NCI-H2227 treated with DMSO at 0.1 percent for 48 hours (cell line): Measurements from ENCODE around the gene SNX32.

Source experiments
- DNase-seq: peaks from one replicate; lab custom pipeline; 2025; lab: John Stamatoyannopoulos, UW

The SNX32 gene

DNA sequence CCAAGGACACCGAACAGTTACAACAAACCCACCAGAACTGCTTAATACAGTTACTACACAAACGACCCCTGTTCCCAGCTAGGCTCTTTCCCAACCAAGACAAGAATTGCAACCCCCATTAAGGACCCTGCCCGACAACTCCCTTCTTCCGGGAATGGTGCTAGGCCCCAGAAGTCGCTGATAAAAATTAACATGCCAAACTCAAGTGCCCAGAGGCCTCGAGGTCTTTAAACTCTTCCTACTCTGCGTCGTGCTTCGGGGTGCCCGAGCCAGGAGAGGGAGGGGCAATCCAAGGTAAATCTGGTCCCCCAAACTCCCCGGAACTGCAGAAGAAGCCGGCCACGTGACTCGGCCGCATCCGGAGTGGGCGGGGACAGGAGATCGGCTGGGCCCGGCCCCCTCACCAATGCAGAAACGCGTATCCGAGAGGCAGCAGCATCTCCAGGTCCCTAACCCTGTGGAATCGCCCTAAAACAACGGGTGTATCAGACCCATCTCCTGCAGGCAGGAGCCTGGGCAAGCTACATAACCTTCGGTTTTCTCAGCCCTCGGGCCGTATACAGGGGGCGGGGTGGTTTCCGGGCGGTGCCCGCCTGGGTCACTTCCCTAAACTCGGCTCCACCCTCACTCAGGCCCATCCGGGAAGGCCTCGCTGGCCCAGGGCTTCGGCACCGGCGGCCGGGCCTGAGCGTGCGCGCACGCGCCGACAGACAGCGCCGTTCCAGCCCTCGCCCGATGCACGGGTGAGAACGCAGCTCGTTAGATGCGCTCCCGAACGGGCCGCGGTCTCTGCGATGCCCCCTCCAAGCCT is 23.1 kb downstream of the SNX32 start:
- DNase-seq, result peak; percentile 67

DNA sequence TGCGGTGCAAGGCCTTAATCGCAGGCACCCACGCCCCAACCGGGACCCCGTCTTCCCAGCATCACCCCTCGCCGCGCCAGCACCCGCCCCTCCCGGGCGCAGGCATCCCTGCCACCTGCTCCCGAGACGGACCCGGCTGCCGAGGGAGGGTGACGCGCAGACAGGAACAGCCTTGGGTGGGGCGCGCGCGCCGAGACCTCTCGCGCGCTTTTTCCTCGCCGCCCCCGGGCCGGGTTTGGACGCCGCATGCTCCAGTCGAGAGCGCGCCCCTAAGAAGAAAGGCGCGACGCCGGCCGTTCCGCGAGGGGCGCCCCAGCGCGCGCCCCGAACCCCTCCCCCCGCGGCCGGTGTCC is 23.7 kb downstream of the SNX32 start:
- DNase-seq, result no peak

DNA sequence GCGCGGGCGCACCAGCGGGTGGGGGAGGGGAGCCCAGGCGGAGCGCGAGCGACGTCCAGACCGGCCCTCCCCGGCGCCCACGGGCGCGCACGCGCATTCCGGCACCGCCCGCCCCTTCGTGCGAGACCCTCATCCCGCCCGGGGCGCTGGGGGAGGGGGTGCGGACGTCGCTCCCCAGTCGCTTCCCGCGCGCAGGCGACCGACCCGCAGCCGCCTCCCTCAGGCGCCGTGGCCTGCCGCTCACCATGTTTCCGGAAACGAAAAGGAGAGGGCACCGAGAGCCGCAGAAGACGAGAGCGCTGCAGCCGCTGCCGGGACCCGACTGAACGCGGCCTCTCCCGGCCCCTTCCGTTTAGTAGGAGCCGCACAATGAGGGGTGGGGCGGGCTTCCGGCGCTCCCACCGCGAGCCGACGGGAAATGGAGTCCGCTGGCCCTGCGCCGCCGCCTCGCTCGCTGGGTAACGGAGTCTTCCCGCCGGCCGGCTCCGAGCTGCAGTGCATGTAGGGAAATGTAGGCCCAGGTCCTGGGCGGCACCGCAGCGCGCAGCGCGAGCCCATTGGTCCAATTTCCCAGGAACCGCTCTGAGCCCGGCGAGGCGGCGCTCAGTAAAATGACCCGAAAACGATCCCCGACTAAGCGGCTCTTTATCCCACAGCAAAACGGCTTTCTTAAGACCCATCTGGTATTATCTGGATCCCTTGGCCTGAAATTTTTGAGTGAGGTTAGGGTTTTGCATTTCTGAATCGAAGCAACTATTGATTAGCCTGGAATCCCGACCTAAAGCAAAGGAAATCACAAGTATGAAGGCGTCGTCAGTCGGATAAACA is 24.3 kb downstream of the SNX32 start, which contains the start of gene CFL1:
Gene CFL1, minus strand, starts transcription at position 328 of the 828 bp plus-strand sequence. Its CDS starts 81 bp downstream, at position 247.
- DNase-seq, result peak; percentile 97

DNA sequence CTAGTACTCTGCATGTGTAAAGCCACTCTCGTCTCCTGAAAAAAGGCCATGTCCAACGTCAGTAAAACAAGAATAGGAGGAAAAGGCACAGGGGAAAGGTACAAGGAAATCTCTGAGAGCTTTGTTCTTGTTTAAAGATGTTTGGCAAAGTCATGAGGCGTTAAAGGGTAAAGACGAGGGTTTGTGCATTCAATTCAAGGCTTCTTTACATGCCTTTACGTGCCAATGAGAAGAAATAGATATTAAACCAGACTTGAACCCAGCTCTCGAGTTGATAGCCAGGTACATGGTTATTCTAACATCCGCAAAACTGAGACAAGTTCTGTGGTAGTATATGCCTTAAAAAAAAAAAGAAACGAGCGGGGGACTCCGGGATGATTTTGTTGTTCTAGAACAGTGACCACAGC is 24.9 kb downstream of the SNX32 start:
- no peak for DNase-seq

DNA sequence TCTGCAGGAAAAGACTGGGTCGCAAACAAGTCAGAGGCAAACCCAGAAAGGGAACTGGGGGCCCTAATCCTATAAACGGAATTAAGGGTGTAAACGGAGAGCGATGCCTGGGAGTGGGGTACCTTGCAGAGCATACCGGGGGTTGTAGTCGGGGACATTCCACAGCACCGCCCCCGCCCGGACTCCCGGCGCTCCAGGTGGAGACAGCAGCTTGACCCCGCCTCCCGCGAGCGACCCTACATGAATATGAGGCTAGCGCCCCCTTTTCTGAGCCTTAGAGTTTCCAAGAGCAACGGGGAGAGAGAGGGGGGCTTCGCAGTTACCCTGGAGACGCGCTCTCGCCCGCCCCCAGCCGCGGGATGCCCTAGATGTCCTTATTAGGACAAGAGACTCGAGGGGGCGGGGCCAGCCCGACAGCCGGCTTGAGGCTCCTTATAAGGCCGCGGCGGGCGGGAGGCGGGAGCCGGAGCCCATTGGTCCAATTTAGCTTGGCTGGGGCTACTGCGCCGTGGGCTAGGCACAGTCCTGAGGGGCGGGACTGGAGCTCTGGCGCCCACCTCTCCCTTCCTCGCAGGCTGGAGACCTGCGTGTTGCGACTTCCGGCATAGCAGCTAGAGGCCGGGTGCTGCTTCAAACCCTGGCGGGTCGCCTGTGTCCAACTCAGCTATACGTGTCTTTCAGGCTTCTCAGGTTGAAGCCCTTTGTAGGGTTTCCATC is 25.5 kb downstream of the SNX32 start:
- peak; percentile 99 for DNase-seq

DNA sequence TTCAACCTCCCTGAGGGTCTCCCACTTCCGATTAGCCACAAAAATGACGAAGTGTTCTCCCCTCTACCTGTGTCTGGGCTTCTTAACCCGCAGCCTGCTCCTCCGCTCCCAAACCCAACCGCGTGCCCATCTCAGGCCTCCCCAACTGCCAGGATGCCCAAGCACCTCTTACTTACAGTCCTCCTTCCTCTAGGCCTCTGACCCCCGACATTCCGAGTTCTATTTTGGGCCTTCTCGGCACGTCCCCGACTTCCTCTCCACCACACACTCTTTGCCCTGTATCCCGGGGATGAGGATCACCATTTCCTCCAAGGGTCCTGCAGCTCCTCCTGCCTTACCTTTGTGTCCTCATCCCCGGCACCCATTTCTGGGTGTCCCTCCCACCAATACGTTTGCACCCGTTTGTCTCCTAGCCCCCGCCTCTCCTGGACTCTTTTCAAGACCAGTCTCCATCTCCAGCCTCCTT is 26.1 kb downstream of the SNX32 start:
- no peak for DNase-seq

DNA sequence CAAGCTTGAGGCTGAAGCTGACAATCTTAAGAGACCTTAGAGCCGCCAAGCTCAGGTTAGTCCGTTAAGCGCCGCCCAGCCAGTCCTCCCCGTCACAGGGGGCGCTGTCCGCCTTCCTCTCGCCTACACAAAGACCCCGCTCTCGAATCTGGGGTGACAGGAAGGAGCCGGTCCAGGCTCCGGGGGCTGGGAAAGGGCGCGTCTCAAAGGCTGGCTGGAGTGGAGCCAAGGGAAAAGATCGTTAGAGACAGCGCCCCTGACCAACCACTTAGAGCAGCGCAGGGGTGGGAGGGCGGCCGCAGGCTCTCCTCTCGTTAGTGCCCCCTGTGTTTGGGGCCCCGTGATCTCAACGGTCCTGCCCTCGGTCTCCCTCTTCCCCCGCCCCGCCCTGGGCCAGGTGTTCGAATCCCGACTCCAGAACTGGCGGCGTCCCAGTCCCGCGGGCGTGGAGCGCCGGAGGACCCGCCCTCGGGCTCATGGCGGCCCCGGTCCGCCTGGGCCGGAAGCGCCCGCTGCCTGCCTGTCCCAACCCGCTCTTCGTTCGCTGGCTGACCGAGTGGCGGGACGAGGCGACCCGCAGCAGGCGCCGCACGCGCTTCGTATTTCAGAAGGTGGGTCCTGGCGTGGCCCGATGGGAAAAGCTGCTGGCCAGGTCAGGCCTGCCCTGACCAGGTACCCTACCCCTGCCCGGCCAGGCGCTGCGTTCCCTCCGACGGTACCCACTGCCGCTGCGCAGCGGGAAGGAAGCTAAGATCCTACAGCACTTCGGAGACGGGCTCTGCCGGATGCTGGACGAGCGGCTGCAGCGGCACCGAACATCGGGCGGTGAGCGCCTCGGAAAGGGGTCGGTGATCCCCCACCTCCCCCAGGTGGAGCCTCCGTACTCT is 26.8 kb downstream of the SNX32 start, which contains the start of gene MUS81:
Gene MUS81, plus strand, starts transcription at position 156 of the 887 bp plus-strand sequence. Its CDS starts 321 bp downstream, at position 477.
- peak; percentile 97 for DNase-seq

DNA sequence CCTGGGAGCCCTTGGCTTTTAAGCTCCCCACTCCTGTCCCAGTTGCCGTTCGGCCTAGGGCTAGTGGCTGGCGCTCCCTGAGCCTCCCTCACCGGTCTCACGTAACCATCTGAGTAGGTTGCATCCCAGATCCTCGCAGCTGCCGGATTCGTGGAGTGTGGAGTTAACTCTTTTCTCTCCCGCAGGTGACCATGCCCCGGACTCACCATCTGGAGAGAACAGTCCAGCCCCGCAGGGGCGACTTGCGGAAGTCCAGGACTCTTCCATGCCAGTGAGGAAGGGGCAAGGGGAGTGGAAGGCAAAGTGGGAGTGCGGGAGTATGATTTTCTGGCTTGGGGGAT is 27.4 kb downstream of the SNX32 start:
- no peak for DNase-seq

DNA sequence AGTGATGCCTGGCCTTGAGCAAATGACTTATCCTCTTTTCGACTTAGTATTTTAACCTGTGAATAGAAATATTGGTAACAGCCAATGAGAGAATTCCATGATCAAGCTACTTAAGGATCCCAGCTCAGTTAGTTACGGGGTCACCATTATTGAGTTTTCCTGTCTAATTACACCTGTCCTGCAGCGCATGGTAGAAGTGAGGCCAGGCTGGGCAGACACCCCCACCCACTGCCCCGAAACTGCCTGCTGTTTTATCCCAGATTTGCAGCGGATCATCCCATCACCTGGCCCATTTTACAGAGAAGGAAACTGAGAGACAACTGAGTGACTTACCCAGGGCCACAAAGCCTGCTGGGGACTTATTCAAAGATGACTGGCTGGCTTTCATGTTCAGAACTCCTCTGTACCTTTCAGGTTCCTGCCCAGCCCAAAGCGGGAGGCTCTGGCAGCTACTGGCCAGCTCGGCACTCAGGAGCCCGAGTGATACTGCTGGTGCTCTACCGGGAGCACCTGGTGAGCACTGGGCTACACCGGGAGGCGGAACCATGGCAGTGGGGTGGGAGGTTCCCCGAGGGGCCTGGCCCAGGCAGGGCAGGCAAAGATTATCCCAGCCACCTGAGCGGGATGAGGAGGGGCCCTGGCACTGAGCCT is 27.9 kb downstream of the SNX32 start:
- DNase-seq, result no peak

DNA sequence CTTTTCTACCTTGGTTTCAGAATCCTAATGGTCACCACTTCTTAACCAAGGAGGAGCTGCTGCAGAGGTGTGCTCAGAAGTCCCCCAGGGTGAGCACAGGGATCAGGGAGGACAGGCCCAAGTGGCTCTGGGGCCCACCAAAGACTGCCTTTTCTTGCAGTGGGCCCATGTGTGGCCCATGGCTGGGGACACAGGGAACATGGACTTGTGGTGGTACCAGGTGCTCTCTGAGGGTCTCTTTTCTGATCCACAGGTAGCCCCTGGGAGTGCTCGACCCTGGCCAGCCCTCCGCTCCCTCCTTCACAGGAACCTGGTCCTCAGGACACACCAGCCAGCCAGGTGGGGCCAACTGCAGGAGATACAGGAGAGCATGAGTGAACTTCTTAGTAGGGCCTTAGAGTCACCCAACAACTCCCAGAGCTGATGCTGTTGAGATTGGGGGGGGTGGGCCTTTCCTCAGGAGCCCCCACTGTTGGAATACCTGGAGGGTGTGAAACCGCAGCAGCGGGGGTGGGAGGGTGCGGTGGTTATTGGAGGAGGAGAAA is 28.5 kb downstream of the SNX32 start:
- DNase-seq, result no peak

DNA sequence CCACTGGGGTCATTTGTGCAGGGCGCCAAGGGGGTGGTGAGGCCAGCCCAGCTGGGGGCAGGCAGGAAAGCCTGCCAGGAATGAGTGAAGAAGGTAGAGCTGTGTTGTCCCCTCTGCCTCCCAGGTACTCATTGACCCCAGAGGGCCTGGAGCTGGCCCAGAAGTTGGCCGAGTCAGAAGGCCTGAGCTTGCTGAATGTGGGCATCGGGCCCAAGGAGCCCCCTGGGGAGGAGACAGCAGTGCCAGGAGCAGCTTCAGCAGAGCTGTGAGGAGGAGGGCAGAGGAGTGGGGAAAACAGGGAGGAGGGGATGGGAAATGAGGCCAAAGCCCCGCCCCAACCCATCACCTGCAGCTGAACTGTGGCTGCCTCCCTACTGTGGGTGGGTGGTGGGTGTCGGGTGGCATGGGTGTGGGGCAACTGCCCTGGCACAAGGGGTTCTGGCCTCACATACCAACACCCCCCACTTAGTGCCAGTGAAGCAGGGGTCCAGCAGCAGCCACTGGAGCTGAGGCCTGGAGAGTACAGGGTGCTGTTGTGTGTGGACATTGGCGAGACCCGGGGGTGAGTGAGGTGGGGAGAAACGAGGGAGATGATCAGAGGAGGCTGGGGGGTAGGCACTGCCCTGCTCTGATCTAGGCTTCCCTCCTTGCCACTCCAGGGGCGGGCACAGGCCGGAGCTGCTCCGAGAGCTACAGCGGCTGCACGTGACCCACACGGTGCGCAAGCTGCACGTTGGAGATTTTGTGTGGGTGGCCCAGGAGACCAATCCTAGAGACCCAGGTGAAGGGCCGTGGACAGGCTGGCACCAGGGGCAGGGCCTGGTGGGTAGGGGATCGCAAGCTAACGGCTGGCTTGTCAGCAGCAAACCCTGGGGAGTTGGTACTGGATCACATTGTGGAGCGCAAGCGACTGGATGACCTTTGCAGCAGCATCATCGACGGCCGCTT is 29.5 kb downstream of the SNX32 start:
- DNase-seq, result no peak

DNA sequence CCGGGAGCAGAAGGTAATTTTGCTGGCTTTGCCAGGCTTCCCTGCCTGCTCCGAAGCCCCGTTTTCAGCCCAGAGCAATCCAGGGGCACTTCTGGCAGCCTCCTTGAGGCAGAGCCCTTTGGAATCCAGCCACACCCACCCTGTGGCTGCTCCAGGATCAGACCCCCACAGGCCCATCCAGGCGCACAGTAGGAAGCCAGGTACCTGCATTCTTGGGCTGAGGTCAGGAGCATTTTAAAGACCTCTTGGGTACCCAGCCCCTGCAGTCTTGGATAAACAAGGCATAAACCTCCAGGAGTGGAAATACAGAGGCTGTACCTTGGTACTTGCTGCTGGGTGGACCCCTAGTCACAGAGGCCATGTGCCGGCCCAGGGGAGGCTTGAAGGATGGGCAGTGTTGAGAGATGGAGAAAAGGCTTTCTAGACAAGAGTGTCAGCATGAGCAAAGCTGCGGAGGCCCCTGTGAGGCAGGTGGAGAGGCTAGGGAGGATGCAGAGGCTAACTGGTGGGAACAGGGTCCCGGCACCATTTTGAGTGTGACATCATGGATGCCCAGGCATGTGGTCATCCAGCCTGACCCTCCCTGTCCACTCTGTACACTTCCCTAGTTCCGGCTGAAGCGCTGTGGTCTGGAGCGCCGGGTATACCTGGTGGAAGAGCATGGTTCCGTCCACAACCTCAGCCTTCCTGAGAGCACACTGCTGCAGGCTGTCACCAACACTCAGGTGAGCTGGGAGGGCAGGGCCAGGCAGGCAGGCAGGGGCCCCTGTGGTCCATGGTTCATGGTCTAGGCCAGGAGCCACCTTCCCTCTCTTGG is 30.3 kb downstream of the SNX32 start:
- DNase-seq, result no peak

DNA sequence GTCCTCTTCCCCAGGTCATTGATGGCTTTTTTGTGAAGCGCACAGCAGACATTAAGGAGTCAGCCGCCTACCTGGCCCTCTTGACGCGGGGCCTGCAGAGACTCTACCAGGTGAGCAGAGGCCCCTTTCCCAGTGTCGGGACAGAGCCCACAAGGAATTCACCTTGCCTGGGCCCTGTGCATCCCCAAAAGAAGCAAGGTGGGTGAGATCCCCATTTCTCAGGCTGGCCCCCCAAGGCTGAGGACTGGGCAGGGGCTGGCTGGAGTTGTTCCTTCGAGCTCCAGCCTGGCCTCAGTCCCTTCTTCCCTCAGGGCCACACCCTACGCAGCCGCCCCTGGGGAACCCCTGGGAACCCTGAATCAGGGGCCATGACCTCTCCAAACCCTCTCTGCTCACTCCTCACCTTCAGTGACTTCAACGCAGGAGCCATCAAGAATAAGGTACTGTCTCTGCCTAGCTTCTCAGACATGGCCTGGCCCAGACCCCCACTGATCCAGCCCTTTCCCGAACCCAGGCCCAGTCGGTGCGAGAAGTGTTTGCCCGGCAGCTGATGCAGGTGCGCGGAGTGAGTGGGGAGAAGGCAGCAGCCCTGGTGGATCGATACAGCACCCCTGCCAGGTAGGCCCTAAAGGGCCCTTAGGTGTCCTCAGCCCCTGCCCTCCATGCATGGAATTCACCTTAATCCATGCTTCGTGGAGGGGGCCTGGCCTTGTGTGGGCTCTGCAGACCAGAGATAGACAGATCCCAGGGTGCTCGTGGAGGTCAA is 31.1 kb downstream of the SNX32 start:
- no peak for DNase-seq

DNA sequence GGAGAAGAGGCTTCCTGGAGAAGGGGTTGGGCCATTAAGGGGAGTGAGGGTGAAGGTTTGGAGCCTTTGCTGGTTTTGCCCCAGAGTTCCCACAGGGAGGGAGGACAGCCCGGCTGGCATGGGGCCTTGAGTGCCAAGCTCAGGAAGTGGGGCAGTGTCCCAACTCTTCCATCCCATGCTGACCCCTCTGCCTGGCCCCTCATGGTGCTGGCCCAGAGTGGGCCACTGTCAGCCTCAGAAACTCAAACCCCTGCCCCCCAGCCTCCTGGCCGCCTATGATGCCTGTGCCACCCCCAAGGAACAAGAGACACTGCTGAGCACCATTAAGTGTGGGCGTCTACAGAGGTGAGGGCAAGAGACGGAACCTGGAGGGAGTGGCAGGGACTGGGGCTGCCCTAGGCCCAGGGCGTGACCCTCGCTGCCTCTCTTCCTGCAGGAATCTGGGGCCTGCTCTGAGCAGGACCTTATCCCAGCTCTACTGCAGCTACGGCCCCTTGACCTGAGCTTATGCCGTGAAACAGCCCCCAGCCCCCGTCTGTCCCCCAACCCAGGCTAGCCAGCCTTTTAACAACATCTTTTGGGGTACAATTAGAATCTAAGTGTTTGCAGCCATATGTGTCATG is 31.9 kb downstream of the SNX32 start:
- no peak for DNase-seq

DNA sequence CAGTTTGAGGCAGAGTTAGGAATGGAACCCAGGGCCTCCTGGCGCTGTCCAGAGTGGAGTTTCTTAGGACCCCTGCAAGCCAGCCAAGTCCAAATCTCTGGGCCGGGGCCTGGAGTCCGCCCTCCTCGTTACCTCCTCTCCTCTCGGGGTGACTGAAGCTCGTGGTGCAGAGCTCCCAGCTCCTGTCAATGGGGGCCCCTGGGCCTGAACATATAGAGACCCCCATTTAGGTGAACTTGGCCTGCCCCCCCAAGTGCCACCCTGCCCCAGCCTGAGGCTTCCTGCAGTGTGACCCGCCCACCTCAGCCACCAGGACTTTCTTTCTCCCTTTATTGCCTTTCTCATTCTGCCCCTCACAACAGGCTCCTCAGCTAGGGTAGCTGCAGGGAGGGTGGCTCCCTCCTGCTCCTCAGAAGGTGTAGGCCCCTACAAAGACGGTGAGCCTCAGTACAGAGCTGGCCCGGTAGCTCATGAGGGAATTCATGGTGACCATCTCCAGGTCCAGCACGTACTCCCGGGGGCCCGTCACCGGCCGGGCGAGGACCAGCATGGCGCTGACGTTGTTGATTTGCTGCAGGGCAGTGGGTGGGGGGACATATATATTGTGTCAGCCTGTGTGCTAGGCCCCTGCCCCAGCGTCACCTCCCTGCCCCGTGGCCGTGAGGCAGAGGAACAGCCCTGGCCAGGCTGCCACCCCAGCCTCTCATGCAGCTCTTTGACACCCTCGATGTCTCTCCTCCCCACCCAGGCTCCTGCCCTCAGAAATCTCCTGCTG is 32.9 kb downstream of the SNX32 start:
- no peak for DNase-seq

DNA sequence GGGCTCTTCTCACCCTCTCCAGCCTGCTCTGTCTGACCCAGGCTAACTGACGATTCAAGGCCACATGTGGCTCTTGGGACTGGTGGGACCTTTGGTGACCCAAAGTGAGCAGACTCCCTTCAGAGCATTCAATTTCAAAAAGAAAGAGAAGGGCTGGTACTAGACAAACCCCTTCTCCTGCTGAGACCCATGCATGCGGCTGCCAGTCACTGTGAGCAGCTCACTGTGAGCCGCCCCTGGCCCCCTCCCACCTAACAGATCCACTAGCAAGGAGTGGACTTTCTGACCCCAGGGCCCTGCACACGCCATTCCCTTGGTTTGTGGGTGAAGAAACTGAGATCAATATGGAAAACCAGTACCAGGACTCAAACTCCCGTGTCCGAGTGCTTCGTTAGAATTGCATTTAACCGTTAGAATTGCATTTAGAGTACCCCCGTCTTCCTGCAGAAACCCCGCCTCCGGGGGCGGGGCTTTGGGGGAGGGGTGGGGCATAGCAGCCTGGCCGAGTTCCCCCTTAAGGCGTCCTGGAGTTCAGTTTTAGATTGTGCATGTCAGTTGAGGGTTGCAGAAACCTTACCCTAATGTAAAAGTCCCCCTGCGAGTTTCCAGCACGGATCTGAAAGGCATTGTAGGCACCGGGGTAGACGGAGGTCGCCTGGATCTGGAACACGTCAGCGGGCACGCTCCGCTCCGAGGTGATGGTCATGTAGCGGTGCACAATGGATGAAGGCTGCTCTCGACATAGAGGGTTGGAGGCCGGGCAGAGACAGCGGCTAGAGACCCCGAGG is 33.7 kb downstream of the SNX32 start:
- no peak for DNase-seq
